B cell (primary cell): ENCODE data around the gene CFAP20DC. TPM values are rescaled to one million over a fixed set of nuclear protein-coding genes. Genes with fewer than 3 reads are reported as not detected.

Source experiments
- ATAC-seq: fragments of 200-7000 bp; cut with Tn5 transposase; one replicate; pipeline ENCODE4 v1.10.0; 2021; ENCODE audit warnings: low read depth, mild to moderate bottlenecking, moderate number of reproducible peaks, moderate library complexity
- CTCF ChIA-PET: fragments of 350-600 bp; sonication (Branson Sonifier 250); formaldehyde crosslinking; loops from one replicate; lab custom pipeline; 2021; ENCODE audit warnings: antibody characterized with exemption, inconsistent platforms; lab: Charles Lee
- POLR2A ChIA-PET: fragments of 350-600 bp; sonication (Branson Sonifier 250); formaldehyde crosslinking; loops from one replicate; lab custom pipeline; 2021; ENCODE audit warnings: antibody characterized with exemption; lab: Charles Lee
- DNase-seq: peaks from one replicate; pipeline ENCODE4 v3.0.0; 2013
- H2AFZ ChIP-seq: 2 replicates; pipeline ENCODE4 v1.6.1; 2012; ENCODE audit warnings: mild to moderate bottlenecking, low read depth, low read length; ENCODE audit not compliant: insufficient read depth, poor library complexity, severe bottlenecking
- H3K27ac ChIP-seq, 2 donors: 1 replicate in 1 of 2; 2 replicates in 1 of 2; pipeline ENCODE4 v1.5.1; 2012 to 2013; ENCODE audit warnings: low read length in 2 of 2, mild to moderate bottlenecking in 2 of 2, moderate library complexity in 1 of 2
- H3K27me3 ChIP-seq, 4 experiments: fragments of 200-600 bp in 1 of 4; sonication (generic) in 1 of 4; replicated peaks in 1 of 4; 1 replicate in 2 of 4; 2 replicates in 2 of 4; pipeline versions ENCODE4 v1.6.1 to v1.7.0; 2013 to 2016; ENCODE audit warnings: low read length in 3 of 4, mild to moderate bottlenecking in 2 of 4, mixed read lengths in 1 of 4, moderate library complexity in 1 of 4; ENCODE audit not compliant: insufficient read depth in 4 of 4, control insufficient read depth in 3 of 4; ENCODE audit errors: control extremely low read depth in 1 of 4
- H3K36me3 ChIP-seq, 2 experiments: replicated peaks in 1 of 2; 1 replicate in 1 of 2; 2 replicates in 1 of 2; pipeline versions ENCODE4 v1.6.1 to v1.7.1; 2013; ENCODE audit warnings: low read length in 1 of 2; ENCODE audit not compliant: insufficient read depth in 2 of 2, control insufficient read depth in 1 of 2; ENCODE audit errors: control extremely low read depth in 1 of 2, extremely low read depth in 1 of 2
- H3K4me1 ChIP-seq, 2 donors: fragments of 200-600 bp in 1 of 2; sonication (generic) in 1 of 2; 1 replicate in 1 of 2; 2 replicates in 1 of 2; pipeline versions ENCODE4 v1.5.1 to v1.6.1; 2013 to 2017; ENCODE audit warnings: low read length in 2 of 2; ENCODE audit not compliant: control insufficient read depth in 2 of 2, insufficient read depth in 2 of 2
- H3K4me2 ChIP-seq: replicated peaks from 2 replicates; pipeline ENCODE3; 2012; ENCODE audit warnings: mild to moderate bottlenecking, low read depth, low read length; ENCODE audit not compliant: poor library complexity, severe bottlenecking
- H3K4me3 ChIP-seq, 5 experiments: fragments of 200-600 bp in 1 of 5; sonication (generic) in 1 of 5; 1 replicate in 3 of 5; 2 replicates in 2 of 5; pipeline versions ENCODE4 v1.5.1 to v1.7.0; 2011 to 2016; ENCODE audit warnings: low read length in 4 of 5, mild to moderate bottlenecking in 4 of 5, low read depth in 2 of 5, control low read depth in 1 of 5, moderate library complexity in 1 of 5; ENCODE audit not compliant: insufficient read depth in 1 of 5; ENCODE audit errors: control extremely low read depth in 1 of 5, extremely low read depth in 1 of 5
- H3K79me2 ChIP-seq: fragments of 200-600 bp; sonication (generic); one replicate; pipeline ENCODE4 v1.6.0; 2016; ENCODE audit warnings: low read length; ENCODE audit not compliant: control insufficient read depth, insufficient read depth
- H3K9ac ChIP-seq: fragments of 200-600 bp; sonication (generic); 2 replicates; pipeline ENCODE4 v1.6.1; 2017; ENCODE audit warnings: mild to moderate bottlenecking, low read length, moderate library complexity
- H3K9me3 ChIP-seq, 3 donors: one replicate each; pipeline versions ENCODE4 v1.6.1 to v1.7.1; 2013; ENCODE audit warnings: low read length in 2 of 3; ENCODE audit not compliant: control insufficient read depth in 2 of 3, insufficient read depth in 1 of 3; ENCODE audit errors: control extremely low read depth in 1 of 3
- H4K20me1 ChIP-seq: 2 replicates; pipeline ENCODE4 v1.6.0; 2012; ENCODE audit warnings: mild to moderate bottlenecking, low read length; ENCODE audit not compliant: insufficient read depth, control insufficient read depth, poor library complexity, severe bottlenecking
- H3K27ac Mint-ChIP-seq: one replicate; pipeline ENCODE4 v1.8.0; 2021; ENCODE audit warnings: mixed read lengths
- H3K27me3 Mint-ChIP-seq: one replicate; pipeline ENCODE4 v1.8.0; 2021; ENCODE audit warnings: mixed read lengths
- H3K4me1 Mint-ChIP-seq: one replicate; pipeline ENCODE4 v1.8.0; 2021; ENCODE audit warnings: mixed read lengths
- H3K4me3 Mint-ChIP-seq: one replicate; pipeline ENCODE4 v1.8.0; 2021; ENCODE audit warnings: mixed read lengths
- H3K9me3 Mint-ChIP-seq: one replicate; pipeline ENCODE4 v1.8.0; 2022; ENCODE audit warnings: mixed read lengths; ENCODE audit not compliant: insufficient read depth
- CTCF ChIP-seq: fragments of 200-600 bp; IDR thresholded peaks from one replicate; pipeline ENCODE4 v1.8.0; 2022; ENCODE audit warnings: antibody characterized with exemption, mild to moderate bottlenecking
- EZH2 ChIP-seq: IDR thresholded peaks from 2 replicates; pipeline ENCODE4 v1.6.1; 2012; ENCODE audit warnings: borderline replicate concordance, low read depth, mild to moderate bottlenecking, moderate library complexity, low read length; ENCODE audit not compliant: insufficient read depth, poor library complexity, severe bottlenecking
- WGBS: methylation state at CpG from one replicate; pipeline ENCODE4 v1.1.5; 2013; ENCODE audit warnings: missing lambda C conversion rate; ENCODE audit not compliant: insufficient coverage; 5-methylcytosine and 5-hydroxymethylcytosine counted together
- intact Hi-C: fragments of 100-400 bp; cut with micrococcal nuclease; formaldehyde crosslinking; loops from one replicate; pipeline ENCODE4 v1.10.0; 2022
- polyA plus RNA-seq: library from polyadenylated mRNA; depleted of rRNA; stranded (reverse); fragments of >200 nt; gene quantifications from 2 replicates; pipeline ENCODE4 v1.2.3, GENCODE V29; 2012
- total RNA-seq, 2 donors: library from RNA; stranded (reverse); fragments of 120-200 nt in 1 of 2; gene quantifications; 1 replicate in 1 of 2; 2 replicates in 1 of 2; pipeline versions ENCODE4 v1.2.3 to v1.2.4, GENCODE V29; 2013 to 2022

Gene CFAP20DC
- total and polyA plus RNA-seq, 2 donors (not counting 1 experiment from before 2014, with no cell fraction given) = 0.27 to 1.2 TPM

- ChIA-PET POLR2A (no interaction called here), CTCF (no interaction called here)
- H3K9ac ChIP-seq = no peak overlapping the region
- intact Hi-C loops = no loop called here
- H4K20me1 ChIP-seq = no peaks in the 10 kb centered on the region
- Mint-ChIP-seq H3K4me1 (no peaks in the 10 kb centered on the region), H3K27ac (no peak overlapping the region), H3K4me3 (no peak overlapping the region), H3K9me3 (peaks cover 5% of the 10 kb centered on the region), H3K27me3 (peaks cover 3% of the 10 kb centered on the region)
- DNase-seq (no peak), ATAC-seq (no peak)
- H2AFZ ChIP-seq = no peak overlapping the region
- H3K4me1 ChIP-seq = no peaks in the 10 kb centered on the region
- H3K4me3 ChIP-seq = no peak overlapping the region
- no peaks in the 10 kb centered on the region for H3K79me2 ChIP-seq
- TF ChIP-seq EZH2 = no peak
- no peak for TF ChIP-seq CTCF
- WGBS = no CpG with 5 or more reads among the region's 3 CpGs
- no peaks in the 10 kb centered on the region for H3K27me3 ChIP-seq
- no peak overlapping the region for H3K4me2 ChIP-seq
- H3K9me3 ChIP-seq = no peaks in the 10 kb centered on the region
- no peaks in the 10 kb centered on the region for H3K36me3 ChIP-seq
- H3K27ac ChIP-seq = no peak overlapping the region
Observed at GRCh38 chr3:59094446-59094845, 44.6 kb upstream of the CFAP20DC start.

GRCh38 chr3:59093521-59093920 lies 43.7 kb upstream of the CFAP20DC start:
- no peak for TF ChIP-seq EZH2
- TF ChIP-seq CTCF = no peak
- Histone ChIP-seq H3K27me3 (no peaks in the 10 kb centered on the region), H3K27ac (no peak overlapping the region), H3K4me1 (no peaks in the 10 kb centered on the region), H3K9me3 (no peaks in the 10 kb centered on the region), H3K36me3 (no peaks in the 10 kb centered on the region), H3K4me3 (no peak overlapping the region), H3K4me2 (no peak overlapping the region), H4K20me1 (no peaks in the 10 kb centered on the region), H2AFZ (no peak overlapping the region), H3K79me2 (no peaks in the 10 kb centered on the region), H3K9ac (no peak overlapping the region)
- Mint-ChIP-seq H3K9me3 (peaks cover 5% of the 10 kb centered on the region), H3K27ac (no peak overlapping the region), H3K4me3 (no peak overlapping the region), H3K27me3 (peaks cover 3% of the 10 kb centered on the region), H3K4me1 (no peaks in the 10 kb centered on the region)
- intact Hi-C loops = no loop called here
- ChIA-PET POLR2A (no interaction called here), CTCF (no interaction called here)
- DNase-seq = no peak
- ATAC-seq = no peak
- WGBS = 57% methylated on average over 1 of the region's 1 CpG
